Osteoblast (primary cell): ENCODE data around the gene EFNA2. TPM values are rescaled to one million over a fixed set of nuclear protein-coding genes. Genes with fewer than 3 reads are reported as not detected.

ENCODE experiments used
- DNase-seq: peaks from one replicate; pipeline ENCODE4 v3.0.0; 2011; ENCODE audit warnings: low spot score, mixed read lengths; ENCODE audit not compliant: insufficient read length; ENCODE audit errors: missing footprints
- H2AFZ ChIP-seq: 2 replicates; pipeline ENCODE4 v1.6.0; 2011; ENCODE audit warnings: mild to moderate bottlenecking, low read length
- H3K27ac ChIP-seq: 2 replicates; pipeline ENCODE4 v1.5.1; 2011; ENCODE audit warnings: mild to moderate bottlenecking, low read depth, low read length, moderate library complexity
- H3K27me3 ChIP-seq: 2 replicates; pipeline ENCODE4 v1.6.0; 2012; ENCODE audit warnings: mild to moderate bottlenecking, control low read depth, inconsistent platforms, low read length, moderate library complexity; ENCODE audit not compliant: insufficient read depth
- H3K36me3 ChIP-seq: 2 replicates; pipeline ENCODE4 v1.5.1; 2011; ENCODE audit warnings: mild to moderate bottlenecking, low read length, control low read depth, moderate library complexity; ENCODE audit not compliant: insufficient read depth
- H3K4me1 ChIP-seq: 2 replicates; pipeline ENCODE4 v1.5.1; 2011; ENCODE audit warnings: mild to moderate bottlenecking, low read length, control low read depth, moderate library complexity; ENCODE audit not compliant: insufficient read depth
- H3K4me2 ChIP-seq: 2 replicates; pipeline ENCODE4 v1.6.0; 2011; ENCODE audit warnings: mild to moderate bottlenecking, low read length; ENCODE audit not compliant: insufficient read depth
- H3K4me3 ChIP-seq: fragments of 200-600 bp; sonication (generic); 3 replicates; pipeline ENCODE4 v1.5.1; 2012; ENCODE audit warnings: mild to moderate bottlenecking, low read length, inconsistent platforms; ENCODE audit not compliant: insufficient read depth
- H3K79me2 ChIP-seq: 2 replicates; pipeline ENCODE4 v1.6.0; 2012; ENCODE audit warnings: mild to moderate bottlenecking, low read length, control low read depth, inconsistent platforms; ENCODE audit not compliant: insufficient read depth
- H3K9me3 ChIP-seq: 2 replicates; pipeline ENCODE4 v1.5.1; 2011; ENCODE audit warnings: low read depth, low read length, control low read depth
- H4K20me1 ChIP-seq: 2 replicates; pipeline ENCODE4 v1.6.0; 2012; ENCODE audit warnings: mild to moderate bottlenecking, low read length, control low read depth; ENCODE audit not compliant: insufficient read depth
- total RNA-seq: library from RNA; depleted of rRNA; stranded (reverse); fragments of >200 nt; gene quantifications from 2 replicates; pipeline ENCODE4 v1.2.3, GENCODE V29; 2012
- TF ChIP-seq, protein P1 (sequence below): IDR thresholded peaks from 2 replicates; pipeline ENCODE4 v1.5.1; 2011; ENCODE audit warnings: mild to moderate bottlenecking, low read depth, low read length, moderate library complexity; ENCODE audit errors: extremely low read depth

The EFNA2 gene
- total RNA-seq, 1 donor, result not detected

DNA sequence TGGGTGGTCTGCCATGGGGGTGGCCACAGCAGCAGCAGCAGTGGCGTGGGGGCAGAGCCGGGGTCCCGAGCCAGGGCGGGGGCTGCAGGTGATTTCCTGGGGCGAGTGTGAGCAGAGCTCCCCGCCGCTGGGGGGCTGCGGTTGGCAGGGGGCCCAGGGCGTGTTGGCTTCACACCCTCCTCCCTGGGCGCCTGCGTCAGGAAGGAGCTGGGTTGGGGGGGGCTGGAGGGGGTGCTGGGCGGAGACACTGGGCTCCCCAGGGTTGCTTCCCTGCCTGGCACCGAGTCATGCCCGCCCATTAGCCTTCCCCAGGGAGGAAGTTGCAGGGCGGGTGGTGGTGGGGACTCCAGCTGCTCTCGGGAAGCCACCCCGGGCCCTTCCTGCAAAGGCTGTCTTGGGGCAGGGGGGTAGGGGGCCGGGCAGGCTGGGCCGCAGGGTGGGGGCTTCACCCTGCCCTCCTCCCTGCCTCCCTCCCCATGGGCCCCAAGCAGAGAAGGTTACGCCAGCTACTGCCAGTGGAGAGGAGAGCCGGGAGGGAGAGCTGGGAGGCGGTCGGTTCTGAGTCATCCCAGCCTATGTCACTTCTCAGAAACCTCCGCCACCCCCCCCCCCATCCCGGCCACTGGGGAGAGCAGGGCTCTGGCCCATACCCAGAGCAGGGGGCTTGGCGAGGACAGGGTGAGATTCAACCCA is 32.7 kb upstream of the EFNA2 start:
- H3K36me3 ChIP-seq, result peaks cover 52% of the 10 kb centered on the region
- peaks cover 67% of the 10 kb centered on the region for H3K79me2 ChIP-seq
- peak overlapping the region; percentile 83 for H3K27ac ChIP-seq
- TF ChIP-seq, protein P1, sequence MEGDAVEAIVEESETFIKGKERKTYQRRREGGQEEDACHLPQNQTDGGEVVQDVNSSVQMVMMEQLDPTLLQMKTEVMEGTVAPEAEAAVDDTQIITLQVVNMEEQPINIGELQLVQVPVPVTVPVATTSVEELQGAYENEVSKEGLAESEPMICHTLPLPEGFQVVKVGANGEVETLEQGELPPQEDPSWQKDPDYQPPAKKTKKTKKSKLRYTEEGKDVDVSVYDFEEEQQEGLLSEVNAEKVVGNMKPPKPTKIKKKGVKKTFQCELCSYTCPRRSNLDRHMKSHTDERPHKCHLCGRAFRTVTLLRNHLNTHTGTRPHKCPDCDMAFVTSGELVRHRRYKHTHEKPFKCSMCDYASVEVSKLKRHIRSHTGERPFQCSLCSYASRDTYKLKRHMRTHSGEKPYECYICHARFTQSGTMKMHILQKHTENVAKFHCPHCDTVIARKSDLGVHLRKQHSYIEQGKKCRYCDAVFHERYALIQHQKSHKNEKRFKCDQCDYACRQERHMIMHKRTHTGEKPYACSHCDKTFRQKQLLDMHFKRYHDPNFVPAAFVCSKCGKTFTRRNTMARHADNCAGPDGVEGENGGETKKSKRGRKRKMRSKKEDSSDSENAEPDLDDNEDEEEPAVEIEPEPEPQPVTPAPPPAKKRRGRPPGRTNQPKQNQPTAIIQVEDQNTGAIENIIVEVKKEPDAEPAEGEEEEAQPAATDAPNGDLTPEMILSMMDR, result no peak
- H3K4me2 ChIP-seq, result peak overlapping the region; percentile 87
- no peaks in the 10 kb centered on the region for H3K9me3 ChIP-seq
- peak overlapping the region; percentile 80 for H3K4me3 ChIP-seq
- peaks cover 45% of the 10 kb centered on the region for H4K20me1 ChIP-seq
- H3K4me1 ChIP-seq, result peaks cover 35% of the 10 kb centered on the region
- H3K27me3 ChIP-seq, result no peaks in the 10 kb centered on the region
- no peak overlapping the region for H2AFZ ChIP-seq
- DNase-seq, result peak; percentile 100

DNA sequence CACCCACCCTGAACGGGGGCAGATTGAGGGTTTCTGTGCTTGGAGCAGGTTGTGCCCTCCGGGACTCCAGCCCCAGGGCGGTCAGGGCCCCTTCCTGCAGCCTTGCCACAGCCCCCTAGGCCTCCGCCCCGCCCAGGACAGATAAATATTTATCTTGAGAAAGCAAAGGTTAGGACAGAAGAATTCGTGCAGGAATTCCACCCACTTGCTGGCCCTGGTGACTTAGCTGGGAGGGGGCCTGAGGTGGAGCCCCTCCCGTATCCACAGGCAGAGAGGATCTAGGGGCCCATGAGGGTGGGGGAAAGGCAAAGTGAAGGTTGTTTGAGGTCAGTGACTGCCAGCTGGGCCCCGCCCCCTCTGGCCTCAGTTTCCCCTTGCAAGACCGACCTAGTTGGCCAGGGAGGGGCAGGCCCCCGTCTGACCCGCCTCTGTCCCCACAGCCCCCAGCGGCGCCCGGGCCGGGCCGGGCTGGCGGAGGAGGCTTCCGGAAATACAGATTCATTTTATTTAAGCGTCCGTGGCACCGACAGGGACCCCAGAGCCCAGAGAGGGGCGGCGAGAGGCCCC is 32.1 kb upstream of the EFNA2 start:
- peaks cover 67% of the 10 kb centered on the region for H3K79me2 ChIP-seq
- H3K9me3 ChIP-seq, result no peaks in the 10 kb centered on the region
- TF ChIP-seq, protein P1, result no peak
- H3K36me3 ChIP-seq, result peaks cover 57% of the 10 kb centered on the region
- H3K27ac ChIP-seq, result peak overlapping the region; percentile 83
- DNase-seq, result no peak
- H3K4me3 ChIP-seq, result peak overlapping the region; percentile 80
- peak overlapping the region; percentile 87 for H3K4me2 ChIP-seq
- H4K20me1 ChIP-seq, result peaks cover 46% of the 10 kb centered on the region
- no peaks in the 10 kb centered on the region for H3K27me3 ChIP-seq
- no peak overlapping the region for H2AFZ ChIP-seq
- H3K4me1 ChIP-seq, result peaks cover 35% of the 10 kb centered on the region

DNA sequence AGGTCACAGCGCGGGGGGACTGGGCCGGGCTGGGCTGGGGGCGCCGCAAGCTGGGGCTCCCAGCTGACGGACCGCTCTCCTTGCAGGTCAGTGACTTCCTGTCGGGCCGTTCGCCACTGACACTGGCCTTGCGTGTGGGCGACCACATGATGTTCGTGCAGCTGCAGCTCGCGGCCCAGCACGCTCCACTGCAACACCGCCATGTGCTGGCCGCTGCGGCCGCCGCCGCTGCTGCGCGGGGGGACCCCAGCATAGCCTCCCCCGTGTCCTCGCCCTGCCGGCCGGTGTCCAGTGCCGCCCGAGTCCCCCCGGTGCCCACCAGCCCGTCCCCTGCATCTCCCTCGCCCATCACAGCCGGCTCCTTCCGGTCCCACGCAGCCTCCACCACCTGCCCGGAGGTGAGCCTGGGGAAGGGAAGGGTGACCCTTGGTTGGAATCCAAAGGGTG is 31.6 kb upstream of the EFNA2 start:
- Histone ChIP-seq H3K4me2 (peak overlapping the region; percentile 87), H3K27me3 (no peaks in the 10 kb centered on the region), H4K20me1 (peaks cover 51% of the 10 kb centered on the region), H3K79me2 (peaks cover 67% of the 10 kb centered on the region), H2AFZ (no peak overlapping the region), H3K4me1 (peaks cover 35% of the 10 kb centered on the region), H3K36me3 (peaks cover 57% of the 10 kb centered on the region), H3K4me3 (peak overlapping the region; percentile 80), H3K9me3 (no peaks in the 10 kb centered on the region), H3K27ac (peak overlapping the region; percentile 83)
- TF ChIP-seq, protein P1, result no peak
- peak; percentile 93 for DNase-seq

DNA sequence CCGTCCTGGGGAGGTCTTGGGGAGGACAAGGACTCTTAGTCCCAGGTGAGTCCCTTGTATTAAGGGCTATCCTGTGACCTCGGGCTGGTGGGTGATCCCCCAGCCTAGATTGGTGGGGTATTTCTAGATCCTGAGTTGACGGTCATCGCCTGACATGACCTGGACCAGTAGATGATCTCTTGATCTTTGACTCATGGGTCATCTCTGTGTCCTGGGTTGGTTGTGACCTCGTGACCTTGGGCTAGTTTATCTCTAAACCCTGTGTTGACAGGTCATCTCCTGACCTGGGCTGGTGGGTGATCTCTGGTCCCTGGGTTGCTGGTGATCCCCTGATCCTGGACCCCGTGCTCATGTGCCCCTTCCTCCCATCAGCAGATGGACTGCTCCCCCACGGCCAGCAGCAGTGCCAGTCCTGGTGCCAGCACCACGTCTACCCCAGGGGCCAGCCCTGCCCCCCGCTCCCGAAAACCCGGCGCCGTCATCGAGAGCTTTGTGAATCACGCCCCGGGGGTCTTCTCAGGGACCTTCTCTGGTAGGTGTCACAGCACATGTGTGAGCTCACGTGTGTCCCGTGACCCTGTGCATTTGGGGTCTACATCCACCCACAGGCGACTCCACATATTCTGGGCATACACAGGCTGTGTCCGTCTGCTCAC is 31.0 kb upstream of the EFNA2 start:
- TF ChIP-seq, protein P1, result no peak
- no peak for DNase-seq
- Histone ChIP-seq H3K4me2 (peak overlapping the region; percentile 87), H2AFZ (no peak overlapping the region), H3K4me1 (peaks cover 35% of the 10 kb centered on the region), H3K27ac (peak overlapping the region; percentile 83), H3K79me2 (peaks cover 67% of the 10 kb centered on the region), H4K20me1 (peaks cover 56% of the 10 kb centered on the region), H3K4me3 (peak overlapping the region; percentile 80), H3K27me3 (no peaks in the 10 kb centered on the region), H3K9me3 (no peaks in the 10 kb centered on the region), H3K36me3 (peaks cover 57% of the 10 kb centered on the region)
